Measurements from ENCODE around the gene RAB40C.

GRCh38 chr16:646679-647172 lies 56.9 kb downstream of the RAB40C start:
- TF ChIP-seq E2F4 (CRISPR knock-in tag; IDR thresholded peaks at IDR 0.05; ENCODE audit: low read depth) (no peak), MEF2A (IDR thresholded peaks at IDR 0.05; ENCODE audit: control insufficient read depth, low read depth, low read length) (no peak), ZBTB43 (CRISPR knock-in tag; IDR thresholded peaks at IDR 0.05) (no peak), FOXM1 (IDR thresholded peaks at IDR 0.05; ENCODE audit: low read depth) (no peak), FOXM1 (CRISPR knock-in tag; IDR thresholded peaks at IDR 0.05; ENCODE audit: low read depth) (no peak)
